T-helper 2 cell treated with Interferon-gamma antibody and Interleukin-4, amounts not matched to agents 100 ng/mL and 5 ng/mL, for 36 hours (primary cell): ENCODE results near the gene SLC5A11. TPM values are rescaled to one million over a fixed set of nuclear protein-coding genes. Genes with fewer than 3 reads are reported as not detected.

Experiments
- total RNA-seq: library from RNA; stranded (reverse); gene quantifications from 2 replicates; pipeline ENCODE4 v1.2.3, GENCODE V29; 2022

SLC5A11 gene
- total RNA-seq, 1 donor from 2014 or later, result 0.41 TPM

Other genes starting within 250 kb of the SLC5A11 start
- 47.9 and 49.6 TPM in 2 replicates for gene TNRC6A, start 116.3 kb upstream of the SLC5A11 start, total RNA-seq
- 73.8 and 78.8 TPM in 2 replicates for gene ARHGAP17, start 169.4 kb downstream of the SLC5A11 start, total RNA-seq